ENCODE data around the gene SYK.

DNA sequence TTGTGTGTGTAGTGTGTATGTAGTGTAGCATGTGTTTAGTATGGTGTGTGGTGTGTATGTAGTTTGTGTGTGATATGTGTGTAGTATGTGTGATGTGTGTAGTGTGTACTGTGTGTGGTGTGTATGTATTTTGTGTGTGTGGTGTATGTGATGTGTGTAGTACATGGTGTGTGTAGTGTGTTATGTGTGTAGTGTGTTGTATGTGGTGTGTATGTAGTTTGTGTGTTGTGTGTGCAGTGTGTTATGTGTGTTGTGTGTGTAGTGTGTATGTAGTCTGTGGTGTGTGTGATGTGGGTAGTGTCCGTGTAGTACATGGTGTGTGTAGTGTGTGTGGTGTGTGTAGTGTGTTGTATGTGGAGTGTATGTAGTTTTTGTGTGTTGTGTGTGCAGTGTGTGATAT is 40.0 kb downstream of the SYK start:
- TF ChIP-seq BHLHE40 (IDR thresholded peaks at IDR 0.05; ENCODE audit: borderline replicate concordance) = no peak
- TF ChIP-seq PKNOX1 (IDR thresholded peaks at IDR 0.05) = no peak
- TF ChIP-seq ELF4 (IDR thresholded peaks at IDR 0.05) = no peak
- TF ChIP-seq TARDBP (IDR thresholded peaks at IDR 0.05) = no peak
- no peak for TF ChIP-seq FOXK2 (IDR thresholded peaks at IDR 0.05)
- no peak for TF ChIP-seq FOXM1 (IDR thresholded peaks at IDR 0.05; ENCODE audit: borderline replicate concordance)
- no peak for TF ChIP-seq NFRKB (IDR thresholded peaks at IDR 0.05)
- TF ChIP-seq ZNF384 (IDR thresholded peaks at IDR 0.05) = no peak
- TF ChIP-seq HDGF (IDR thresholded peaks at IDR 0.05; ENCODE audit: borderline replicate concordance) = no peak
- TF ChIP-seq LEF1 (IDR thresholded peaks at IDR 0.05; ENCODE audit: borderline replicate concordance) = no peak
- TF ChIP-seq FOXA1 (IDR thresholded peaks at IDR 0.05) = no peak

All from HEK293T (cell line).